Retina (tissue), 1 donor: ENCODE results near the gene ADCY6.

Experiments
- DNase-seq: peaks from one replicate; pipeline ENCODE4 v3.0.0-alpha.2; 2016

ADCY6 gene

DNA sequence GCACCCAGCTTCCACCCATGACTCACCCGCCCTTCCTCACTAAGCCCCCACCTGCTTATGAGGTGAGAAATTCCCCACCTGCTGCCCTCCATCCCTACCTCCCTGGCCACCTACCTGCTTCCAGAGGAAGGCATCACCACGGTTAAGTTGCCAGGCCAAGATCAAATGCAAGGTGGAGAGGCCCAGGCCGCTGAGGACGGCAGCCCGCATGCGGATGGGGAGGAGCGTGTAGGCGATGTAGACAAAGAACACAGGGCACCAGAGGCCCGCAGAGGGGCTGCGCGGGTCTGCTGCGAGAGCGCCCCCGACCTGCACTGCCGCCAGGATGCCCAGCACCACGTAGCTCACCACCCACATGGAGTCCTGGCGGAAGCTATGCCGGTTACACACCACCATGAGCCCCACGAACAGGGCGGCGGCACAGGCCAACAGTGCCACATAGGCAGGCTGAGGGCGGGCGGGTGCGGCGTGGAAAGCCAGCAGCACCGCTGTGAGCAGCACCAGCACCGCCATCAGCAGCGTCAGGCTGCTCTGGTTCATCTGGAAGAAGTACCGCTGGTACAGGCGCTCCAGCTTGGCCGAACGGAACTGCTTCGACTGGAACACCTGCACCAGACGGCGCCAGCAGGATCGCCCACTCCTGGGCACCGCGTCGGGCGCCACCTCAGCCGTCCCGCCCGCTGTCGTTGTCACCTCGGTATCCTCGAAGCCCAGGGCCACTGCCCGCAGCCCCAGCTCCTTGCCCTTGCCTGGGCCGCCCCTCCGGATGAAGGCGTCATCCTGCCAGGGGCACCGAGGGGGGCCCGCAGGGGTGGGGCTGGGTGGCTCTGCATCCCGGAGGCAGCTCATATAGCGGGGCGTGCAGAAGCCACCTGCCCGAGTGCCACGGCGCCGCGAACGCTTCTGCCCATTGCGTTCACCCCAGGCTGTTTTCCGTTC is 6.2 kb downstream of the ADCY6 start:
- no peak for DNase-seq

GRCh38 chr12:48781750-48782456 is 7.0 kb downstream of the ADCY6 start:
- no peak for DNase-seq

- no peak for DNase-seq
These were observed 8.4 kb downstream of the ADCY6 start for GRCh38 chr12:48780381-48781025.

GRCh38 chr12:48779869-48780268 is 9.0 kb downstream of the ADCY6 start:
- DNase-seq: no peak

- DNase-seq: no peak
These were observed 11.1 kb downstream of the ADCY6 start for GRCh38 chr12:48777501-48778400.

DNA sequence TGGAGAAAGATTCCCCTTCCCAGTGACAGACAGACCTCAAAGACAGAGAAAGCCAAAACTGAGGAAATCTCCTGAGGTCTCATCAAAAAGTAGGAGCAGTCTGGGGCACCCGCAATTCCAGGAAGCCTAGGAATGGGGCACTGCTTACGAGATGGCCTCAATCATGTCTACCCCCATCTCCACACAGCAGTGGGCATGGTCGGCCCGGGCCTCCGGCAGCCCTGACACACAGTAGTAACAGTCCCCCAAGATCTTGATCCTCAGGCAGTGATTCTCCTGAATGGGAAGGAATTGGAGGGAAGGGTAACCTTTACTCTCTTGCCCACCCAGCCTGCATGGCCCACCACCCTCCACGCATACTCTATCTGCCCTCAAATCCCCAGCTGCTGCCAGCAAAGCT is 11.9 kb downstream of the ADCY6 start:
- DNase-seq: no peak

DNA sequence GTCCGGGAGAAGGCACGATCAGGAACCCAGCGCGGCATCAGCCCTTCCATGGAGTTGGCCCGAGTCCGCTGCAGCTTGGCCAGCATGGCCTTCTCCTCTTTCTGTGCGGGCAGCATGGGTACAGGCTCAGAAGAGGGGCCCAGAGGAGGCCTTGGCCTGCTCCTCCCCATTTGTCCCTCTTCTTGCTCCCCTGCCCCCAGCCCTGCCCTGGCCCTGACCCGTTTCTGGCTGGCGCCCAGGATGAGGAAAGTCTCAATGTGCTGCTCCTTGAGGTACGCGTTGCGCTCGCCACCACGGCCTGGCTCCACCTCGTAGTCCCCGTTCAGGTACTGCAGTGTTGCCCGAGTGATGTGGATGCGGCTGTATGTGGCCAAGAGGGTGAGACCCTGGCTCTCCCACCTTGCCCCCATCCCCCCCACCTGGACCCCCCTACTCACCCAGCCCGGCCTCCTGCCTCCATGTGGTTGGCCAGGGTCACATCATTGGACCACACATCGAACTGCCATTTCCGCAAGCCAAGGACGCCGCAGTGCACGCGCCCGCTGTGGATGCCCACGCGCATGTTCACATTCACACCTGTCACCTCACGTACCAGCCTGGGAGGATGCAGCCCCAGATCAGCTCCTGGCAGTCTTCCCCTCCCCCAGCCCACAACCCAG is 12.8 kb downstream of the ADCY6 start:
- no peak for DNase-seq

- no peak for DNase-seq
These were observed 13.6 kb downstream of the ADCY6 start for GRCh38 chr12:48775299-48775698.

GRCh38 chr12:48774516-48774915 is 14.4 kb downstream of the ADCY6 start:
- no peak for DNase-seq

- DNase-seq: no peak
These were observed 15.2 kb downstream of the ADCY6 start for GRCh38 chr12:48773686-48774085.

GRCh38 chr12:48771588-48772112 is 17.2 kb downstream of the ADCY6 start:
- DNase-seq: no peak

GRCh38 chr12:48770756-48771155 is 18.1 kb downstream of the ADCY6 start:
- DNase-seq: no peak

DNA sequence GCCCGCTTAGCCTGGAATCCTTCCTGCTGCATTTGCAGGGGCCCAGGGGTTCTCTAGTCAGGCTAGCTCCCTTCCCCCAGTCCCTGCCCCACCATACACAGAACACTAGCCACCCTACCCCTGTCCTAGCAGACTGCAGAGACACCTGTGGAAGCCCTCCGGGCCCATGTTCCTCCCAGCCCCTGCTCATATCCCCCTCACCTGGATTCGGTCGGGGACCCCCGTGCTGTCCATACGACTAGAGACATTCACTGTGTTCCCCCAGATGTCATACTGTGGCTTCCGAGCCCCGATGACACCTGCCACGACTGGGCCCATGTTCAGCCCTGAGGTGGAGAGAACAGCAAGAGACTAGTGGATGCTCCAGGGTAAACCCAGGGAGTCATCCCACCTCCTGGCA is 20.2 kb downstream of the ADCY6 start:
- DNase-seq: no peak

GRCh38 chr12:48768147-48768546 is 20.7 kb downstream of the ADCY6 start:
- DNase-seq: no peak

GRCh38 chr12:48767521-48767920 is 21.4 kb downstream of the ADCY6 start:
- no peak for DNase-seq

GRCh38 chr12:48767047-48767446 is 21.8 kb downstream of the ADCY6 start:
- DNase-seq: no peak

GRCh38 chr12:48765753-48766162 is 23.1 kb downstream of the ADCY6 start:
- no peak for DNase-seq

GRCh38 chr12:48764521-48764920 is 24.4 kb downstream of the ADCY6 start:
- DNase-seq: no peak

DNA sequence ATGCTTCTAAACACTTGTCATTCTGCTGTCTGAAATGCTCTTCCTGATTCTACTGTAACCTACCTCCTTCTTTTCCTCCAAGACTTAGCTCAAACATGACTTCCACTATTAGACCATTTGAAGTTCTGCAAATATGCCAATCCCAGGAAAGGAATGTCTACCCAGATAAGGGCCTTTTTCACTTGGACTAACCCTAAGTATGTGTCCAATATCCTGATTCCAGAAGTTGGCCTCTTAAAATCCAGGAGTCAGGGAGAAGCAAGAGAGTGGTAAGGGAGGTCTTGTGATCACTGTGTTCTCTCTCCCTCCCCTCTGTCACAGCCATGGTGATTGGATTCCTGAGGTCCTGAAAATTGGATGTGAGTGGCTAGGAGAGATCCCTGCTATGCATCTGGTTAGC is 30.2 kb downstream of the ADCY6 start:
- DNase-seq: no peak

- DNase-seq: no peak
These were observed 30.7 kb downstream of the ADCY6 start for GRCh38 chr12:48758186-48758585.

GRCh38 chr12:48750769-48751356 is 38.0 kb downstream of the ADCY6 start:
- no peak for DNase-seq
